DMS114 treated with DMSO at 0.1 percent for 48 hours (cell line): Measurements from ENCODE around the gene SLC2A9.

Experiments
- DNase-seq: peaks from one replicate; lab custom pipeline; 2025; ENCODE audit not compliant: unreplicated experiment; lab: John Stamatoyannopoulos, UW

The SLC2A9 gene

GRCh38 chr4:10046471-10046870 is 25.2 kb upstream of the SLC2A9 start:
- no peak for DNase-seq

- no peak for DNase-seq
These were observed 24.2 kb upstream of the SLC2A9 start for GRCh38 chr4:10045481-10045880.

GRCh38 chr4:10041036-10041435 is 19.7 kb upstream of the SLC2A9 start:
- DNase-seq: no peak

GRCh38 chr4:10040049-10040892 is 19.0 kb upstream of the SLC2A9 start:
- DNase-seq: no peak

GRCh38 chr4:10036807-10037342 is 15.6 kb upstream of the SLC2A9 start:
- no peak for DNase-seq

- no peak for DNase-seq
These were observed 13.8 kb upstream of the SLC2A9 start for GRCh38 chr4:10035130-10035529.

GRCh38 chr4:10034612-10035104 is 13.4 kb upstream of the SLC2A9 start:
- DNase-seq: no peak

- DNase-seq: no peak
These were observed 12.8 kb upstream of the SLC2A9 start for GRCh38 chr4:10034136-10034535.

GRCh38 chr4:10033191-10033881 is 12.0 kb upstream of the SLC2A9 start:
- DNase-seq: no peak

- no peak for DNase-seq
These were observed 11.3 kb upstream of the SLC2A9 start for GRCh38 chr4:10032625-10033024.

- DNase-seq: no peak
These were observed 10.6 kb upstream of the SLC2A9 start for GRCh38 chr4:10031668-10032590.

- DNase-seq: no peak
These were observed 9.8 kb upstream of the SLC2A9 start for GRCh38 chr4:10030972-10031667.

GRCh38 chr4:10029403-10029802 is 8.1 kb upstream of the SLC2A9 start:
- DNase-seq: no peak

GRCh38 chr4:10028910-10029309 is 7.6 kb upstream of the SLC2A9 start:
- DNase-seq: no peak

GRCh38 chr4:10026485-10026884 is 5.2 kb upstream of the SLC2A9 start:
- no peak for DNase-seq

GRCh38 chr4:10025230-10025806 is 4.0 kb upstream of the SLC2A9 start:
- no peak for DNase-seq

GRCh38 chr4:10024303-10024702 is 3.0 kb upstream of the SLC2A9 start:
- no peak for DNase-seq

- DNase-seq: no peak
These were observed 2.5 kb upstream of the SLC2A9 start for GRCh38 chr4:10023806-10024205.

GRCh38 chr4:10023050-10023419 is 1.7 kb upstream of the SLC2A9 start:
- no peak for DNase-seq
